Activated naive CD8-positive, alpha-beta T cell (primary cell): Measurements from ENCODE around the gene VGF.
"Not testable (repeated sequence)": the region's sequence is repeated elsewhere in the genome, so short reads cannot be mapped to it uniquely, and the experiment has no call there.

ENCODE experiments used
- H3K27ac Mint-ChIP-seq: one replicate; pipeline ENCODE4 v1.8.0; 2021; ENCODE audit warnings: mixed read lengths
- H3K27me3 Mint-ChIP-seq: one replicate; pipeline ENCODE4 v1.8.0; 2021; ENCODE audit warnings: mixed read lengths
- H3K36me3 Mint-ChIP-seq: one replicate; pipeline ENCODE4 v1.8.0; 2021; ENCODE audit warnings: mixed read lengths
- H3K4me1 Mint-ChIP-seq: one replicate; pipeline ENCODE4 v1.8.0; 2021; ENCODE audit warnings: low read depth, mixed read lengths
- H3K4me3 Mint-ChIP-seq: one replicate; pipeline ENCODE4 v1.8.0; 2021; ENCODE audit warnings: mild to moderate bottlenecking, mixed read lengths
- H3K9me3 Mint-ChIP-seq: one replicate; pipeline ENCODE4 v1.8.0; 2021; ENCODE audit warnings: low read depth, mixed read lengths

The VGF gene

GRCh38 chr7:101165075-101165957 lies at the start of gene VGF:
Gene VGF, minus strand, starts transcription at chr7:101165569. Its CDS starts 726 bp downstream, at chr7:101164843.
- Mint-ChIP-seq H3K27ac (peak within 1 kb of the TSS; percentile 22), H3K36me3 (no peaks in the 10 kb centered on the region), H3K4me3 (peak within 1 kb of the TSS; percentile 81), H3K4me1 (peaks cover 49% of the 10 kb centered on the region), H3K9me3 (no peaks in the 10 kb centered on the region), H3K27me3 (peaks cover 26% of the 10 kb centered on the region)

GRCh38 chr7:101212014-101212413 lies 46.6 kb upstream of the VGF start:
- H3K27me3 Mint-ChIP-seq: no peaks in the 10 kb centered on the region
- no peaks in the 10 kb centered on the region for H3K9me3 Mint-ChIP-seq
- H3K4me3 Mint-ChIP-seq: no peak overlapping the region
- H3K36me3 Mint-ChIP-seq: peaks cover 3% of the 10 kb centered on the region
- H3K4me1 Mint-ChIP-seq: peaks cover 9% of the 10 kb centered on the region
- no peak overlapping the region for H3K27ac Mint-ChIP-seq

DNA sequence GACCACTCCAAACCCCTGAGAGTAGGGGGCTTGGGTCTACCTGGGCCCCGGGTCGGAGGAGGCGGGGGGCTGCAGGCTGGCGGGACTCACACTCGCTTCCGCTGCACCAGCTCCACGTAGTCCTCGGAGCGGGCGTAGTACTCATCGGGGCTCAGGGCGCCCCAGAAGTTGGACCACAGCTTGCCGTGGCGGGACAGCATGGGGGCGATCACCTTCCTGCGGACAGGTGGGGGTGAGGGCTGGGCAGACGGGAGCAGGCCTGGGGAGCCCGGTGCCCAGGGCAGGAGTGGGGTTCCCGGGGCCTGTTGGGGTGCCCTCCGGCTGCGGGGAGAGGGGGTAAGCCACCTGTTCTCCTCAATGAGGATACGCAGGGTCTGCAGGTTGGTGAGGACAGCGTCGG lies 46.1 kb upstream of the VGF start:
- Mint-ChIP-seq H3K4me1 (peaks cover 6% of the 10 kb centered on the region), H3K4me3 (no peak overlapping the region), H3K27ac (no peak overlapping the region), H3K36me3 (peaks cover 3% of the 10 kb centered on the region), H3K9me3 (no peaks in the 10 kb centered on the region), H3K27me3 (no peaks in the 10 kb centered on the region)

- no peak overlapping the region for H3K27ac Mint-ChIP-seq
- no peaks in the 10 kb centered on the region for H3K4me1 Mint-ChIP-seq
- H3K4me3 Mint-ChIP-seq: no peak overlapping the region
- peaks cover 5% of the 10 kb centered on the region for H3K36me3 Mint-ChIP-seq
- no peaks in the 10 kb centered on the region for H3K27me3 Mint-ChIP-seq
- H3K9me3 Mint-ChIP-seq: no peaks in the 10 kb centered on the region
Measured at GRCh38 chr7:101210143-101210542, 44.8 kb upstream of the VGF start.

DNA sequence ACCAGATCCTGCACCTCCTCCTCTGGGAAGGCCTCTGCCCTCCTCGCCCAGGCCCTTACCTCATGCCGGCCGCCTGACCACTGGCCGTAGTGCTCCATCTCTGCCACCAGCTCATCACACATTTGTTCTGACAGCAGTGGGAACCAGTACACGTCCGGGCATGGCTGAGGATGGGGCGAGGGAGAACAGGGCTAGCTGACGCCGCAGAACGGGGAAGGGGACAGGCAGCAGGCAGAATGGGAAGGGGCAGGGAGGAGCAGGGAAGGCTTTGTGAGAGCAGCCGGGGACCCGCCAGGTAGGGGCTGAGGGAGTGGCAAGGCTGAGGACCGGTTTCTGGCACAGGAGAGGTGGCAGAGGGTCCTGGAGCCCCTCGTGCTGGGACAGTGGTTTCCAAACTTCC lies 43.4 kb upstream of the VGF start:
- Mint-ChIP-seq H3K36me3 (peaks cover 5% of the 10 kb centered on the region), H3K27ac (no peak overlapping the region), H3K27me3 (peaks cover 1% of the 10 kb centered on the region), H3K4me1 (peaks cover 2% of the 10 kb centered on the region), H3K4me3 (no peak overlapping the region), H3K9me3 (no peaks in the 10 kb centered on the region)

- Mint-ChIP-seq H3K27me3 (peaks cover 5% of the 10 kb centered on the region), H3K9me3 (no peaks in the 10 kb centered on the region), H3K4me1 (peaks cover 4% of the 10 kb centered on the region), H3K36me3 (peaks cover 5% of the 10 kb centered on the region), H3K27ac (no peak overlapping the region), H3K4me3 (no peak overlapping the region)
Measured at GRCh38 chr7:101207459-101207858, 42.1 kb upstream of the VGF start.

DNA sequence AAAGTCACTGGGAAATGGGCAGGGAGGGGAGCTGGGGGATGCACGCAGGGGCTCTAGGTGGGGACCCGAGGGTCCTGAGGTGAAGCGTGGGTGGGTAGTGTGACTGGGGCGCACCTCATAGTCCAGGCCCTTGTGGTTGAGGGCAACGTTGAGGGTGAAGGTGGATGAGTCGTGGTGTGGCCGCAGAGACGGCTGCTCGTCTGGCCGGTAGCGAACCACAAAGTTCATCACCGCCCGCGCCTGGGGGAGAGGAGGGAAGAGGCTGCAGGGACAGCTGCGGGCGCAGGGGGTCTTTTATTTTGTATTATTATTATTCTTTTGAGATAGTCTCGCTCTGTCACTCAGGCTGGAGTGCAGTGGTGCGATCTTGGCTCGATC lies 41.3 kb upstream of the VGF start:
- Mint-ChIP-seq H3K9me3 (no peaks in the 10 kb centered on the region), H3K27me3 (peaks cover 5% of the 10 kb centered on the region), H3K4me1 (peaks cover 4% of the 10 kb centered on the region), H3K27ac (no peak overlapping the region), H3K36me3 (peaks cover 5% of the 10 kb centered on the region), H3K4me3 (no peak overlapping the region)

DNA sequence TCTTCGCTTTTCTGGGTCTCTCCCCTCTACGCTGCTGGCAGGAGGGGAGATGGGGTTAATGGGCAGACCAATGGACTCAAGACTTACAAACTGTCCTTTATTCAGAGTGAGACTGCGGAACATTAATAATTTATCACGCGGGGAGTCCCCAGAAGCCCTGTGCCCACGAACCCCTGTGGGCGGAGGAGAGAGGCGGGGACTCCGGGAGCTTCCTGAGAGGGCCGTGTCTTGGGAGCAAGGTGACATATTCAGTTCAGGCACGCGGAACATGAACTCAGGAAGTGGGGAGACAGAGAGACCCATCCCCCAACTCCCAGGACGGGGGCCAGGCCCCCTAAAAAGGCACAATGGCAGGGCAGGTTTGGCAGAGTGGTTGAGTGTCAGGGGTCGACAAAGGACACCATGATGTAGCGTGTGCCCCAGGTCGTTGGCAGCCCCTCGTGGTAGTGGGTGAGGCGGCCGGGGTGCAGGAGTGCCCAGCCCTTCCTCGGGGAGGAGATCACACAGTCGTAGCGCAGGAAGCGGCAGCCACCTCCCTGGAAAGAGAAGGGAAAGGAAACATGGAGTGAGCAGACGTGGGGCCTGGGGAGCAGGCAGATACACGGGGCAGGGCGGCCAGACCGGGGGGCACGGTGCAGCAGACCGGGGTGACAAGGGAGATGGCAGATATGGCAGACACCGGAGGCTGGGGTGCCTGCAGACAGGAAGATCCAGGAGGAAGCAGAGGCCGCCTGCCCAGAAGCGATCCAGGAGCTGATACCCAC lies 40.7 kb upstream of the VGF start:
- H3K4me3 Mint-ChIP-seq: no peak overlapping the region
- peaks cover 4% of the 10 kb centered on the region for H3K4me1 Mint-ChIP-seq
- H3K27ac Mint-ChIP-seq: no peak overlapping the region
- no peaks in the 10 kb centered on the region for H3K9me3 Mint-ChIP-seq
- peaks cover 5% of the 10 kb centered on the region for H3K27me3 Mint-ChIP-seq
- peaks cover 5% of the 10 kb centered on the region for H3K36me3 Mint-ChIP-seq

DNA sequence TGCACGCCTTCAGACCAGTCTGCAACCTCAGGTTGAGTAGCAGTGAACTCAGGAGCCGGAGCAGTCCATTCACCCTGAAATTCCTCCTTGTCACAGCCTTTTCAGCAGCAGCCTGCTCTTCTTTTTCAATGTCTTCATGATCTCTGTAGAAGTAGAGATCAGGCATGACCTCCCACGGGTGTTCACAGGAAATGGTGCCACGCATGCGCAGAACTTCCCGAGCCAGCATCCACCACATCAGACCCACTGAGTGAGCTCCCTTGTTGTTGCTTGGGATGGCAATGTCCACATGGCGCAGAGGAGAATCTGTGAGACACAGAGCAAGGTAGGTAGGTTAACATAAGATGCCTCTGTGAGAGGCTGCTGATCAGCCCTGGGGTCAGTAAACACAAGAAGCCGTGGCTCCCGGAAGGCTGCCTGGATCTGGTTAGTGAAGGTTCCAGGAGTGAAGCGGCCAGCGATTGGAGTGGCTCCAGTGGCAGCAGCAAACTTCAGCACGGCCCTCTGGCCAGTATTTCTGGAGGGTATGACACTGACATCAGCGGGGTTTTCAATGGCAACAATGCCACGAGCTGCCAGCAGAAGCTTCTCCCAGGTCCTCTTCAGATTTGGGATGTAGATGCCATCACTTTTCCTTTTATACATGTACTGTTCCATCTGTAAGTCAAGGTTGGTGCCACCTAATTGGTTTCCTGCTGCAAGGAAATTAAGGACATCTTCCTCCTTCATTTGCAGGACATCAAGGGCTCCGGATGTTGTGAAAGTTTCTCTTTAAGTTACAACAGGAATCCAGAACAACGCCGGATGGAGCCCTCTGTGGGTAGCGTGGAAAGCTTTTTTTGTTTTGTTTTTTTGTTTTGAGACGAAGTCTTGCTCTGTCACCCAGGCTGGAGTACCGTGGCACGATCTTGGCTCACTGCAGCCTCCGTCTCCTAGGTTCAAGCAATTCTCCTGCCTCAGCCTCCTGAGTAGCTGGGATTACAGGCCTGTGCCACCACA lies 38.7 kb upstream of the VGF start:
- H3K36me3 Mint-ChIP-seq, H3K9me3 Mint-ChIP-seq, H3K27ac Mint-ChIP-seq, H3K4me1 Mint-ChIP-seq: not testable (repeated sequence)
- Mint-ChIP-seq H3K27me3 (peaks cover 11% of the 10 kb centered on the region), H3K4me3 (peak overlapping the region; percentile 30)

DNA sequence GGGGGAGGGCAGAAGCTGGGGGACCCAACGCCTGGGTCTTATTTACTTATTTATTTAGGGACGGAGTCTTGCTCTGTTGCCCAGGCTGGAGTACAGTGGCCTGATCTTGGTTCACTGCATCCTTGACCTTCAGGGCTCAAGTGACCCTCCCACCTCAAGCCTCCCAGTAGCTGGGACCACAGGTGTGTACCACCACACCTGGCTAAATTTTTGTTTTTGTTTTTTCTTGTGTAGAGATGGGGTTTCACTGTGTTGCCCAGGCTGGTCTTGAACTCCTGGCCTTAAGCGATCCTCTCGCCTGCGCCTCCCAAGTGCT lies 37.2 kb upstream of the VGF start:
- H3K27ac Mint-ChIP-seq: no peak overlapping the region
- peaks cover 9% of the 10 kb centered on the region for H3K4me1 Mint-ChIP-seq
- H3K27me3 Mint-ChIP-seq: peaks cover 11% of the 10 kb centered on the region
- H3K4me3 Mint-ChIP-seq: no peak overlapping the region
- H3K9me3 Mint-ChIP-seq: no peaks in the 10 kb centered on the region
- H3K36me3 Mint-ChIP-seq: peaks cover 3% of the 10 kb centered on the region

- peaks cover 13% of the 10 kb centered on the region for H3K27me3 Mint-ChIP-seq
- no peak overlapping the region for H3K4me3 Mint-ChIP-seq
- H3K9me3 Mint-ChIP-seq: no peaks in the 10 kb centered on the region
- peaks cover 3% of the 10 kb centered on the region for H3K36me3 Mint-ChIP-seq
- H3K27ac Mint-ChIP-seq: no peak overlapping the region
- H3K4me1 Mint-ChIP-seq: peaks cover 9% of the 10 kb centered on the region
Measured at GRCh38 chr7:101201695-101202602, 36.6 kb upstream of the VGF start.

DNA sequence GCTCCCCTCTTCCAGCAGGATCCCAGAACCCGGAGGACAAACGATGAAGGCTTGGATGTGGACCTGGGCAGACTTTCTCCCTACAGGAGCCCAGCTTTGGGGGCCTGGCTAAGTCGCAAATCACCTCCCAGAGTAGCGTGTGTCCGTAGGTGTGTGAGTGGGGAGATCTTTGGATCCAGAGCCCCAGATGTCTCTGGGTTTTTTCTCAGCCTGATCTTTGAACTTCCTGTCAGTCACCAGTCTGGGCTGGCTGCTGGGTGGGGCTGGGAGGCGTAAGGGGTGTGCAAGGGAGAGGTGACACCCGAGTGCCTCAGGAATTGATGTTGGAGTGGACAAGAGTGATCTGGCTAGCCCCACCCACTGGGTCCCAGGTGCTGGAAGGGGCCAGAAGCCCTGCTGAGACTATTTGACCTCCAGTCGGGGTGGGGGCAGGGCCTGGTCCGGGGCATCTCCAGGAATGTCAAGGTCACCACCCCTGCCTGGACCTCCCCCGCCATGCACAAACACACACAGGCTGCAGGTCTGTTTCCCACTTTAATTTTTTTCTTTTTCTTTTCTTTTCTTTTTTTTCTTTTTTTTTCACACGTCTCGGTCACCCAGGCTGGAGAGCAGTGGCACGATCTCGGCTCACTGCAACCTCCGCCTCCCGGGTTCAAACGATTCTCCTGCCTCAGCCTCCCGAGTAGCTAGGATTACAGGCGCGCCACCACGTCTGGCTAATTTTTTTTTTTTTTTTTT lies 35.7 kb upstream of the VGF start, which contains the start of gene MOGAT3:
Gene MOGAT3, minus strand, starts transcription at position 175 of the 738 bp plus-strand sequence. CDS start 182 bp downstream, outside the sequence.
- Mint-ChIP-seq H3K36me3 (no peaks in the 10 kb centered on the region), H3K27ac (no peak within 1 kb of the TSS), H3K4me3 (peak within 1 kb of the TSS; percentile 54), H3K4me1 (peaks cover 9% of the 10 kb centered on the region), H3K9me3 (no peaks in the 10 kb centered on the region), H3K27me3 (peaks cover 13% of the 10 kb centered on the region)

DNA sequence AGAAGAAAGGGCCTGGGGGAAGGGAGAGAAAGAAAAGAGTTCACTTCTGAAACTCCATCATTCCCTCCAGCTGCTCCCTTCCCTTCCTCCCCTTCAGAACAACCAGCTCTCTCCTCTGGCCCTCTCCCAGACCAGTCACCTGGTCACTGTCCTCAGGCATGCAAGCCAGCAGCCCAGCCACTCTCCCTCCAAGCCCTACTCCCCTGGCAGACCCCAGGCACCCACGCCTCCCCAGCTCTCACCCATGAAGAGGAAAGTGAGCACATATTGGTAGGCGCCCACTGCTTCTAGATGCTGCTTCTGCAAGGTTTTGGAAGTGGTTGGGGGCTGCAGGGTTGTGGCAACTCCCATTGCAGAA lies 35.1 kb upstream of the VGF start:
- H3K9me3 Mint-ChIP-seq: no peaks in the 10 kb centered on the region
- H3K27ac Mint-ChIP-seq: no peak overlapping the region
- H3K4me1 Mint-ChIP-seq: peaks cover 9% of the 10 kb centered on the region
- H3K27me3 Mint-ChIP-seq: peaks cover 13% of the 10 kb centered on the region
- H3K36me3 Mint-ChIP-seq: no peaks in the 10 kb centered on the region
- no peak overlapping the region for H3K4me3 Mint-ChIP-seq
